GM19438 (cell line): ENCODE results near the gene ELOVL3.
"Not testable (repeated sequence)": the region's sequence is repeated elsewhere in the genome, so short reads cannot be mapped to it uniquely, and the experiment has no call there.

Source experiments
- ATAC-seq: cut with Tn5 transposase; IDR thresholded peaks from one replicate; pipeline ENCODE4 v1.9.1; 2021; ENCODE audit warnings: low read depth; ENCODE audit not compliant: unreplicated experiment

ELOVL3 gene

GRCh38 chr10:102225646-102226541 is at the start of gene ELOVL3:
ELOVL3 (plus strand) TSS chr10:102226299; CDS start chr10:102226549, 250 bp downstream.
- peak; percentile 95 for ATAC-seq

GRCh38 chr10:102184606-102185005 is 41.5 kb upstream of the ELOVL3 start:
- ATAC-seq: no peak

GRCh38 chr10:102185272-102185671 is 40.8 kb upstream of the ELOVL3 start:
- ATAC-seq: no peak

- no peak for ATAC-seq
Observed at GRCh38 chr10:102185811-102186527, 40.1 kb upstream of the ELOVL3 start.

GRCh38 chr10:102188298-102188940 is 37.7 kb upstream of the ELOVL3 start:
- ATAC-seq: no peak

GRCh38 chr10:102188941-102189898 is 36.9 kb upstream of the ELOVL3 start:
- ATAC-seq: not testable (repeated sequence)

- no peak for ATAC-seq
Observed at GRCh38 chr10:102191956-102192355, 34.1 kb upstream of the ELOVL3 start.

- ATAC-seq: no peak
Observed at GRCh38 chr10:102195296-102195870, 30.7 kb upstream of the ELOVL3 start.

GRCh38 chr10:102196893-102197292 is 29.2 kb upstream of the ELOVL3 start:
- ATAC-seq: no peak

GRCh38 chr10:102198027-102198426 is 28.1 kb upstream of the ELOVL3 start:
- ATAC-seq: no peak

- ATAC-seq: no peak
Observed at GRCh38 chr10:102200751-102201640, 25.1 kb upstream of the ELOVL3 start.

- no peak for ATAC-seq
Observed at GRCh38 chr10:102202386-102202785, 23.7 kb upstream of the ELOVL3 start.

- no peak for ATAC-seq
Observed at GRCh38 chr10:102208311-102209035, 17.6 kb upstream of the ELOVL3 start.

- no peak for ATAC-seq
Observed at GRCh38 chr10:102211615-102212299, 14.3 kb upstream of the ELOVL3 start.

GRCh38 chr10:102213599-102213998 is 12.5 kb upstream of the ELOVL3 start:
- not testable (repeated sequence) for ATAC-seq

GRCh38 chr10:102219370-102219769 is 6.7 kb upstream of the ELOVL3 start:
- no peak for ATAC-seq

- no peak for ATAC-seq
Observed at GRCh38 chr10:102220612-102221011, 5.5 kb upstream of the ELOVL3 start.
